G401 (cell line): ENCODE data around the gene MAGI1. TPM values are rescaled to one million over a fixed set of nuclear protein-coding genes. Genes with fewer than 3 reads are reported as not detected.
"Not testable (repeated sequence)": the region's sequence is repeated elsewhere in the genome, so short reads cannot be mapped to it uniquely, and the experiment has no call there.

Source experiments
- DNase-seq: peaks from one replicate; pipeline ENCODE4 v3.0.0-alpha.2; 2015; ENCODE audit warnings: low spot score
- in situ Hi-C: cut with HindIII; loops from 2 replicates; pipeline ENCODE4 v1.10.0; 2016; ENCODE audit warnings: low sequenced_read_pairs, mixed read lengths
- total RNA-seq: library from RNA; depleted of rRNA; stranded (reverse); fragments of >200 nt; shearing (Covaris generic); gene quantifications from 2 replicates; pipeline ENCODE4 v1.2.3, GENCODE V29; 2014

MAGI1 gene
- total RNA-seq, 1 experiment from 2014 or later, result 7.7 TPM

DNA sequence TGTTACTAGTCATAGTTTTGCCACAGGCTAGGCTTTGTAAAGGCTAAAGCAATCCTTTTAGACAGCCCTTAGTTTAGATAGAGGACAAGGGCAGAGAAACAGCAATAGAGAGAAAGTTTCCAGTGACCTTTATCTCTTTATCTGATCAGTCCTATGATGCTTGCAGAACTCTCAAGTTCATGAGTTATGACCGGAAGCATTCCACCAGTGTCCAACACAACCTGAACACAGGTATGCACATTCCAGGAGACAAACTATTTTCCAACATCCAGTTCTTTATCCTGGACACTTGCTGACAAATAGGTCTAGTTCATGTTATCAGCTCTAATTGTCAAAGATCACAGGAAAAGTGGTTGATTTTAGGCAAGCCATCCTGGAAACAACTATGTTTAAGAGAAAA, 422.2 kb downstream of the MAGI1 start:
- in situ Hi-C loops, result no loop called here
- no peak for DNase-seq

DNA sequence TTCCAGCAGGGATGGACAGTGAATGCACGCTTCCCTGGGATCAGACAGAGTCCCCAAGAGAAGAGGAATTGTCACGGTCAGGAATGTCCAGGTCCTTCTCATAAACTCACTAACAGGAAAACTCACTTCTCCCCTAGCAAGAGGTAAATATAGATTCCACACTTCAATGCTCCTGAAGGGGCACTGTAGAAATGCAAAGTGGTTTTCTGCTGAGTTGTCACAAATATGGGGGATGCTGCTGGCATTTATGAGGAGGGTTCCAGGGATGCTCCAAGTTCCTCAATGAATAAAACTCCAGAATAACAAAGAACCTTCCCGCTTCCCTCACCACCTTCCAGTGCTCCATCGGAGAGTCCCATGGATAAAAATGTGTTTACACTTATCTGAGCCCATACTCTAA, 423.4 kb downstream of the MAGI1 start:
- in situ Hi-C loops, result no loop called here
- DNase-seq, result no peak

- DNase-seq, result no peak
- in situ Hi-C loops, result no loop called here
These were observed 424.1 kb downstream of the MAGI1 start for GRCh38 chr3:65614585-65614984.

DNA sequence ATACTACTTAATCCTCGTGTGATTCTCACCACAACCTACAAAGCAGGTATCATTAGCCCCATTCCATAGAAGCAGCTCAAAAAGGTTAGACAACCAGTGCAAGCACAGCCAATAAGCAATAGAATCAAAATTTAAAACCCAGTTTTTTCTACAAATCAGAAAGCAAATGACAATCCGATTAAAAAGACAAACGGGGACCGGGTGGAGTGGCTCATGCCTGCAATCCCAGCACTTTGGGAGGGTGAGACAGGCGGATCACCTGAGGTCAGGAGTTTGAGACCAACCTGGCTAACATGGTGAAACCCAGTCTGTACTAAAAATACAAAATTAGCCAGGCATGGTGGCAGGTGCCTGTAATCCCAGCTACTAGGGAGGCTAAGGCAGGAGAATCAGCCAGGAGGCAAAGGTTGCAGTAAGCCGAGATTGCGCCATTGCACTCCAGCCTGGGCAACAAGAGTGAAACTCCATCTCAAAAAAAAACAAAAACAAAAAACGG, 430.7 kb downstream of the MAGI1 start:
- in situ Hi-C loops, DNase-seq: not testable (repeated sequence)

DNA sequence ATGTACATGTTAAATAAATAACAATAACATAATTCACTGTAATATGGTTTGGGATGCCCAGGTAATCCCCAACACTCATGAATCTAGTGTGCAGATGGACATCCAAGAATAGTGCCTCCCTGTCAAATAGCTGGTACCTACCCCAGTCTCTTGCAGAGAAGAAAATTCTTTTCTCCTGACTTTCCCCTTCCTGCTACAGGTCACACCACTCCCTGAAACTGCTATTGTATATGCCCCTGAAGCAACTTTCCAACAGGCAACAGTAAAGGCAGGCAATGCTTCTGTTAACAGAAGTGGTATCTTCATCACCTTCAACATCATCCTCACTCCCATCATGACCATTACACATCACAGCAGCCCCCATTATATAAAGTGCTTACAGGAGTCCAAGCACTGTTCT, 431.6 kb downstream of the MAGI1 start:
- in situ Hi-C loops, result no loop called here

GRCh38 chr3:65605876-65606432, 432.8 kb downstream of the MAGI1 start:
- DNase-seq, result no peak
- in situ Hi-C loops, result no loop called here

More for the DNA sequence above, 431.6 kb downstream of the MAGI1 start:
- DNase-seq, result no peak

DNA sequence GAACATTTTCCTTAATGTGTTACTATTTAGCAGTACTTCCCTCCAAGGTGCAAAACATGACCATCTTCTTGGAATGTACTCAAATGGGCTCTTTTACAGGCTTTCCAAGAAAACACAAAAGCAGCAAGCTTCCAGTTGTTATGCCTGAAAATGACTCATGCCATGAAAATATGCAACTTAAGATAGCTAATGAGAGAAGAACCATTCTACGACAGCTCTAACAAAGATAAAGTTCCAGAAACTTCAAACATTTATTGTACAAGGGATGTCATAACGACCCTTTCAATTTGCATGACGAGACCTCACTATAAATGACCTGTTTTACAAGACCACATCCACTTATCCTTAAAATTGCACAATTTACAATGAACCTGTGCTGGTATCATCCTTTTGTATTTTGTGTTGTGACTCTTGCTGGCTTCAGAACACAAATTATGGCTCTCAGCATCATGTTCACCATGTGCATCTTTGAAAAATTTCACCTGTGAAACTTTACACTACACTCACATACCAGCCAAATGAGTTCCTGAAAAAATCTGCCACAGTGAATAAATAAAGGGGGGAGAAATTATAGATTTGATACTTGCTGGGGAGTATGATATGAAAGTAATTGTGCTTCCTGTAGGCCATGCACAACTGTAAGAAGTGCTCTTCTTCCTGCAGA, 433.7 kb downstream of the MAGI1 start:
- in situ Hi-C loops, result no loop called here
- DNase-seq, result no peak

DNA sequence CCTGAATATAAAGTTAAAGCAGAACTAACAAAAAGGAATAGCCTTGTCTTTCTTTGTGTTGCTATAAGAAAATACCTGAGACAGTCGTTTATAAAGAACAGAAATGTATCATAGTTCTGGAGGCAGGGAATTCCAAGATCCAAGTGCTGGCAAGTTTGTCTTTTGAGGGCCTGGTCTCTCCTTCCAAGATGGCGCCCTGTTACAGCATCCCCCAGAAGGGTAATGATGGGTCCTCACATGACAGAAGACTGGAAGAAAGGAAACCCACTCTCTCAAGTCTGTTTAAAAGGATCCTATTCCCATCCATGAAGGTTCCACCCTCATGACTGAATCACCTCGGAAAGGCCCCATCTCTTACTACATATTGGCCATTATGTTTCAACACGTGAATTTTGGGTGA, 435.1 kb downstream of the MAGI1 start:
- DNase-seq, result no peak
- in situ Hi-C loops, result no loop called here

- in situ Hi-C loops, result no loop called here
- no peak for DNase-seq
These were observed 437.8 kb downstream of the MAGI1 start for GRCh38 chr3:65600888-65601287.

DNA sequence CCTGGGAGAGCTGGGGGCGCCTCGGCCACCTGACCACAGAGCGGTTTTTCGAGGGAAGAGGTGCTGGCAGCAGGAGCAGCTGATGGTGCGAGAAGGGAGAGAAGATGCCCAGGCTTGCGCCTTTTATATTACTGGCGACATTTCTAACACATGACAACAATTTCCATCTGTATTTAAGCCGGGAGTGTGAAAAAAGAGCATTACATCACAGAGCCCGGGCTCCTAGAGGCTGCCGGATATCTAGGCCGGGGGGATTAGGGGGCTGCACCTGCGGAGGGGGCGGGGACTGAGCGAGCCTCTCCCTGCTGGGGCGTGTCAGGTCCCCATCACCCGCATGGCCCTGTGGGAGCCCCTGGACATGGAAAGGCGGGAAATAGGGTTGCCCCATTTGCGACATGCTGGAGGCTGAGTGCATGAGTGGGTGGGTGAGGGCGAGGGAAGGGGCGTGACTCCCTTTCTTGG, 440.7 kb downstream of the MAGI1 start:
- DNase-seq, result peak; percentile 32
- in situ Hi-C loops, result no loop called here

GRCh38 chr3:65597226-65597951, 441.3 kb downstream of the MAGI1 start:
- in situ Hi-C loops, result no loop called here
- peak; percentile 87 for DNase-seq

DNA sequence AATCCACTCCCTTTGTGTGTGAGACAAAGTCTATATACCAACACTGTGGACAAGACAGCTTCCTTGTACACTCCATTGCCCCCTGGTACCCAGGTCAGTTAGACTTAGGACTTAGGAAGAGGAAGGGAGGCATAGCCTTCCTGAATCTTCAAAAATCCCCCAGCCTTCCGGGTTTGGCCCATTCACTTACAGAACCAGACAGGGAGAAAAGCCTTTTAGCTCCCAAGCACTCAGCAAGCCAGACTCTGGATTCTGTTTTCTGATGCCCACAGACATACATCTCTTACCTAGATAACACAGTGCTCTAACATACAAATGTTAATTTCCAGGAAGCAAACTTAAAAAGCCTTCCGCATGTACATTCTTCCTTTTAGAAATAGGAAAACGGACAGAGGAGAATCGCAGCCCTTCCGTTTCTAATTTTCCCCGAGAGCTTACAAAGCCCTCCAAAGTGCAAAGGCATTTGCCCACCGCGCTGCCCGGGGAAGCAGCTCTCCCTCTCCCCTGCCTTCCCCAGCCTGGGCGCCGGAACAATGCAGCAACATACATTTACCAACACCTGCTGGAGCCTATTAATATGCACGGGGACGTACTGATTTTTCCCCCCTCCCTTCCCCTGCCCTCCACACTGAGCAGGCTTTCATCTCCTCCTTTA, 442.0 kb downstream of the MAGI1 start:
- in situ Hi-C loops, result no loop called here
- DNase-seq, result peak; percentile 29

DNA sequence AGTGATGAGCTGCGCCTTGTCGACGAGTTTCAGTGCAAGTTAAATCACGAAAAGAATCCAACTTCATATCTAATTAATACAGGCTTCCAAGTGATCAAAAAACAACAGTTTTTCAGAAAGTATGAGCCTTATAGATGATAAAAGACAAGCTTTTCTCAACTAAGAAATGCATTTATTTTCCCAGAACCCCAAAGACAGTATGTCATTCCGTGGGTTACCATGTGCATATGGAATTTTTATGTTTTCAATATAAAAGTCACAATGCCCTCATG, 442.8 kb downstream of the MAGI1 start:
- in situ Hi-C loops, result no loop called here
- DNase-seq, result no peak

DNA sequence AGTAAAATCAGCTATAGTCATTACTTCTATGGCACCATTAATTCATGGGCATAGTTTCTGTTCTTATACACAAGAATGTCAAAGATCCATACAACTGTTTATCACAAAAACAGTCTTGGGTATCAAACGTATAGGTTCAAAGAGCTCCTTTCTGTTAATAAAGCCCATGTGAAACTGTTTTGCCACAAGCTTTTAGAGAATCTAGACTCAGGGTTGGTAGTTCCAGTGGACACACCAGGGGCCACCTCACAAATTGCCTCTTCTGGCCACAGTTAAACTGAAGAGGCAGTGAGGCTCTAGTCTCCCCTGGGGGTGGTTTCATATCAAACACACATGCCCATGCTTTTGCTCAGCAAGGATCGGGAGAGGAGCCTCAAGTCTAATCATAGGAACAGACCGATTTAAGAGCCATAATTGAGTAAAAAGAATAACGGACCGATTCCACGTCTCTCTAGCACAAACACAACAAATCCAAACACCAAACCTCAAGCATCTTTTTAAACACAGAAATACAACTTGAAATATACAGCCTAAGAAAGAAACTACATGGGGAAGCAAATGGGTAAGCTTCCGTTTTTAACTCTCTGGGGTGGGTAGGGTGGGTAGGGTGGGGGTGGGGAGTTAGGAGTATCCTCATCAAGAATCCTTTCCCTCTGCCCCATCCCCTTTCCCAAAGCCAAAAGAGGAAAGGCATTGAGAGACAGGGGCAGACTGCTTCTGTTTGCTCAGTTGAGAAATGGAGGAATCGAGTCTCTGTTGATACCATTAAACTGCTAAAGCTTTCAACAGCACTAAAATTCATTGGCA, 443.3 kb downstream of the MAGI1 start:
- no peak for DNase-seq
- in situ Hi-C loops, result no loop called here

GRCh38 chr3:65593780-65594752, 444.7 kb downstream of the MAGI1 start:
- DNase-seq, result no peak
- in situ Hi-C loops, result no loop called here

DNA sequence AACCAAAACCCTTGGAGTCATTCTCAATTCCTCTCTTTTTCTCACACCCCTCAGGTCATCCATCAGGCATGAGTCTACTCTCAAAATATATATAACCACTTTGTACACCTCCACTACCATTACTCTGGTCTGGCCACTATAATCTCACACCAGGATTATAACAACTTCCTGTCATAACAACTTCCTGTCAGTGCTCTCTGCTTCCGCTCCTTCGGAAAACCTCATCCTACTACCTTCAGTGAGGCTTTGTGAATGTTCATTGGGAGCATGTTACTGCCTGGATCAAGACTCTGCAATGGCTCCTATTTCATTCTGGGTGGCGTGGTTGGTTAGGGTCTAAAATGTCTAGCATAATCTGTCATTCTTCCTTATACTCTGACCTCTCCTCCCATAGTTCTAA, 447.4 kb downstream of the MAGI1 start:
- in situ Hi-C loops, result no loop called here
- no peak for DNase-seq

GRCh38 chr3:65588884-65589283, 449.8 kb downstream of the MAGI1 start:
- DNase-seq, result no peak
- in situ Hi-C loops, result no loop called here
